ENCODE measurements around the gene ACKR3.

Gene ACKR3

DNA sequence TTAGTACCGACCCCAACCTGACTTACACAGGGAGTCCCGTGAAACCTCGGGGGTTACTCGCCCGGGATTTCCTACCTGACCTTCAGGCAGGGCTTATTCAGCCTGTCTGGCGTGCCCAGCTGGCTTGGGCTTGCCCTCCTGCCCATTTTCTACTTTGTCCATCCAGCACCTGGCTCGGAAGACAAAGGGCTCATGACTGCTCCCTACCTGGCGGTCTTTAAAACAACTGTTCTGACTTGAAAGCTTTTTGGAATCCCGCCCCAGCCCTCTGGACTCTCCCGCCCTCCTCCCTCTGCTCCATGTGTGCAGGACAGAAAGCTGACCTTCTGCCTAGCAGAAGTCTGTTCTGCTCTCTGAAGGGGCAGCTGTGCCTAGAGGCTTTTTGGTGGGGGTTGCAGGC is 43.1 kb downstream of the ACKR3 start:
- DNase-seq = no peak

DNA sequence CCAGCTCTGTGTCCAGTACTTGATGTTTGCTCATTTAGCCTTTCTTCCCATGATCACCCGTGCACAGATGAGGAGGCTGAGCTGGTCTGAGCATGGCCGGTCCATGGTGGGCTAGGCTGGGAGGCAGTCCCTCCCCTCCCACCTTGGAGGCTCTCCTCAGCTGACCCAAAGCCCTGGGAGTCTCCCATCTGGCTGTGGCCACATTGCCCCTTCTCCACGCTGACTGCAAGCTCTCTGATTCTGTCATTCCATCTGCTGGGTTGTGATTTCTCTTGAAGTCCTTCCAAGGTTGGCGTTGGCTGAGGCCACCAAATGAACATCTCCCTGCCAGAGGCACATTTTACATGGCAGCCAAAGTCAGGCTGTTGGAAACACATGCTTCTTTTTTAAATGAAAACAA is 44.0 kb downstream of the ACKR3 start:
- DNase-seq = no peak

DNA sequence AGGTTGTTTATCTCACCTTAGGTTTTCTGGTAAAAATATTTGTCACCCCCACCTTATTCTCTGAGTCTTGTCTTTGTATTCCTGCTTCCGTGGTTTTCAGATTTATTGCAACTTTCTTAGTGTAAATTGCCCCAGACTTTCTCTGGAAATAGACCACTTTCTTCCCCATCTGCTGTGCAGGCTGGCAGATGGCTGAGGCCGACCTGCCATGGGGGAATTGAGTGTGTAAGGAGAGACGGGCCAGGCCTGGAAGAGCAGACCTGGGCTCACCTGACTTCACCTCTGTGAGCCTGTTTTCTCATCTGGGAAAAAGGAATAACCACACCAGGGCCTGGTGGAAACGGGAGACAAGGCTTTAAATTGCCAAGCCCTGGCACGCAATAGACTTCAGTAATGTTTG is 44.9 kb downstream of the ACKR3 start:
- no peak for DNase-seq

DNA sequence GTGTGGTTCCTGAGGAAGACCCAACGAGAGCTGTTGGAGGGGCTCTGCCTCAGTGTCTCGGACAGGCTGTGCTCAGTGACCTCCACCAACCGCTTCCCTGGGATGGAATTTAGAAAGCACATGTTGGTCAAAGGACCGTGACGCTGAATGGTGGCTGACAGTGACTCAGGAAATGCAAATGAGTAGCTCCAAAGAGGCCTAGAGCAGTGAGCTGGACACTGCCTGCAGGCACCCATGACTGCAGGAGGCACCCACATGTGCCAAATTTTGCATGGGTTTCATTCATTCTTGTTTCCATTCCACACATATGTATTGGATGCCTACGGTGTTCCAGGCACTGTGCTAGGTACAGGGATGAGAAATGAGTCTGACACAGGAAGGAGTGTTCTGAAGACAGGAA is 46.4 kb downstream of the ACKR3 start:
- DNase-seq = no peak

DNA sequence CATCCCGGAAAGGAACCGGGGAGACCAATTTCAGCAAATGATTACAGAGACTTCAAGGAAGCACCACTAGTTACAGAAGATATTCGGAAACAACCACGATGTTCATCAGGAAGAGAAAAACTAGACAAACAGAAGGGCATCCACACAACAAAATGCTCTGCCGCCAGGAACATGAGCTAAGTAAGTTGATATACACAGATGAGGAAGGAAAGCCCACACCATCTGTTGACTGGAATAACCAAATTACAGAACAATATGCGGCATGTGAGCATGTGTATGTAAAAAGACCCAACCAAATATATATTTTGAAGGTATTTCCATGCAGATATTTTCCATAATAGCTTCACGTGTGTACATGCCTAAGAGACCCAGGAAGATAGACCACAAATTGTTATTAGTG is 47.0 kb downstream of the ACKR3 start:
- no peak for DNase-seq

DNA sequence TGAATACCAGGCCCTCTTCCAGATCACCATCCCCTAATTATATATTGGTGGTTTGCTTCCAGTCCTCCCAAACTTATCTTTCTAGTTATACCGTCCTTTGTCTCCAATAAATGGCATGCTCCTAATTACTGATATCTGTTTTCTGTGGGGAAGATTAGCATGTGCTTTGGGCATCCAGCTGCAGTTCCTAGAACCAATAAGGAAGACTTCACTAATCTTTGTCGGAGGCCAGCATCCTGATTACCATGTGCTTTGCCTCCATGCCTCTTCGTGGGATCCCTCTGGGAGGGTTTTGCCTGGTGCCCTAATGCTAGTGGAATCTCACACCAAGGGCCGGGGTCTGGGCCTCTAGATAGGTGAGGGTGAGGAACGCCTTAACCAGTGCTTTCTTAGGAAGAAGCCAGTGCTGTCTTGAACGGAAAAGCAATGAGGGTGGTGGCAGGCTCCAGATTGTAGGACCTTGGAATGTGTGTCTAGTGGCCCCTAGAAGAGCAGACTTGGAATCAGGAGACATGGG is 47.7 kb downstream of the ACKR3 start:
- no peak for DNase-seq

DNA sequence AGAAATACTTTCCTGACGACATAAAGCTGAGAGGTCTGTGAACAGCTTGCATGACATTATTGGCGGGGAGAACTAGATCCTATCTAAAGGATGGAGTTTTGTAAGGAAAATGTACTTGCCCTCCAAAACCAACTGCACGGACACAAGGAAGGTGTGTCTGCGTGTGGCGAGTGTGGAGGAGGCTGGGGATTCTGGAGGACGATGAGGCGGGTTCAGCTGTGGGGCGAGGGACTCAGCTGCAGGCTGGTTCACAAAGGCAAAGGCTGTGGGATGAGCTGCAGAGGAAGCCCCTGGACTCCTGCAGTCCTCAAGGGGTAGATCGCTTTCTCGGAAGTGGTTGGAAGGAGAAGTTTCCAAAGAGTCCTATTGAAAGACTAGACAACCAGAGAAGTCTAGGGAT is 48.2 kb downstream of the ACKR3 start:
- DNase-seq = no peak

DNA sequence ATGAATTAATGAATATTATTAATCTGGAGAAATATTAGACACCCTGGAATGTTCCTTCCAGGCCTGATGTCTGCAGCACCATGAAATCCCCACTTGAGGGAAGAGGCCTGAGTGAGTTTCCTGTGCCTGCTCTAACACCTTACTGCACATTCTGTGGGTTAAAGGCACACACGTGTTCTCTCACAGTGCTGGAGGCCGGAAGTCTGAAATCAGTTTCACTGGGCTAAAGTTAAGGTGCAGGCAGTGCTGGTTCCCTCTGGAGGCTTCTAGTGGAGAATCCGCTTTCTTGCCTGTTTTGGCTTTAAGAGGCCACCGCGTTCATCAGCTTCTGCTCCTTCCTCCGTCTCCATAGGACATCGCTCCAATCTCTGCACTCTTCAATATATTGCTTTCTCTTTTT is 48.7 kb downstream of the ACKR3 start:
- DNase-seq = no peak

DNA sequence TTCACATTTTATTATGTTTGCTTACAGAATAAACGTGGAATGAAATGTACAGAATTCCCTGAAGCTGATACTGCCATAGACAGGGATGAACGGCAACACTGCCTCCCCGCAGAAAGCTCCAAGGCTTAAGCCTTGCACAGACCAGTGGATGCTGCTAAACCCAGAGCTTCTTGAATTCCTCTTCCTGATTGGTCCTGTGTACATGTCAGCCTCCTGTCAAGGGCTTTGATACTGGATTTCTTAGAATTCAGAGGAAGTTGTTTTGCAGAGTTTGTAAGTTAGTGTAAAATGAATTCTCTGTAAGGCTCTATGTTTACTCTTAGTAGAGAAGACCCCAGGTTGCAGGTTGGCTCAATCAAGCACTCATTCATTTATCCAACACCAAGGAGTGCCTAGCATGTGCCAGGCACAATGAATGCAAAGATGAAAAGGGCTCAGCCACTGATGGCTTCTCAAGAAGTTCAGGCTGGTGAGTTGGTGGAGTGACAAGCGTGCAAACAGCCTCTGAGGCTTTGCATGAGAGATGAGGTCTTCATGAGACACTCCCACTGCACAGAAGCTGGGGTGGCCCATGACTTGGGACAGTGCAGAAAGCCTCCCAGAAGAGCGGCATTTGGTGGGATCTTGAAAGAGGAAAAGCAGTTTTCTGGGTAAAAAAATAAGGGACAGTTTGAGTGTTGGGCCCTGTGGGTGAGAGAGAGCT is 50.4 kb downstream of the ACKR3 start:
- DNase-seq = no peak

DNA sequence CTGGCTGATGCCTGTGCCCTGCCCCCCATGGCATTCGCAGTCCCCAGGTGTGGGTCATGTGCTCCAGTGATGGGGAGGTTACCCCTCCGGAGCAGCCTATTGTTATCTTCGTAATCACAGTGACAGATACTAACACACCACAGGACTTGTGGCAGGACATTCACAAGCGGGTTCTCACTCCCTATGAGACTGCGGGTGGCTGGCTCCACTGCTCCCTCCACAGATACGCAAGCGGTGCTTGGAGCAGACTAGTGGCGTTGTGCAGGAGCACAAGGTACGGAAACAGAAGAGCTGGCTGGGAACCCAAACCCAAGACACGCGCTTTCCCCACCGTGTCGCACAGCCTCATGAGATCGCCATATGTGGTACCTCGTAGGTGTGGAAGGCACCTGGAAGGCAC is 52.2 kb downstream of the ACKR3 start:
- no peak for DNase-seq

DNA sequence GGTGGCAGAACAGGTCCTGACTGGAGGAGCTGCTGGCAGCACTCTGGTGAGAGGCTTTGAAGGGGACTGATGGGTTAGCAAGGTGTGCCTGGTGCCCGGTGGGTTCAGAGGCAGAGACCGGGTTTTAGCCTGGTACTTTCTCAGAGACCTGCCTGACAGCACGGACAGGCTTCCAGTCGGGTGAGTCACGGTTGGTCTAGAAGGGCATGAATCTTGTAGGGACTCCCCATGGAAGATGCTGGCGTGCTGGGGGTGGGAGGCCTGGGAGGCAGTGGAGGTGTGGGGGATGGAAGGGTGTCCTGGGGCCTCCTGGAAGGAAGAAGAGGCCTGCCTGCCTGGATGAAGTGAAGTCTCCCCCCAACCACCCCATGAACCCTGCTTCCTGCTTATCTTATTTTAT is 52.6 kb downstream of the ACKR3 start:
- no peak for DNase-seq

DNA sequence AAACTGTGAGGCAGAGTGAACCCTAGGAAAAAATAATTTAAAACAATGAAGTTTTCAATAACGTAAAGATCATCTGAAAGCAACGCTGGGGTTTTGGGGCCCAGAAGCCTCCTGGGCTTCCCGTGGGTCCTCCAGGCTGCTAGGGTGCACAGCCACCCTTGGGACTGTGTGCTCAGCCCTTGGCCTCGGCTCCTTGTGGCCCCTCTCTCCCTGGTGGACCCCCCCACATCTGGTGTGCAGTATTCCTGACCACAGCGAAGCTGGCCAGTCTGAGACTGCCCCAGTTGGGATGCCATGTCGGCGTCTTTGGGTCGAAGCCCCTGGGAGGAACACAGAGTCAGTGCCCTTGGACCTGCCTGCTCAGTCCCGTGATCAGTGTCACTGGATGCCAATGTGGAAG is 53.0 kb downstream of the ACKR3 start:
- no peak for DNase-seq

DNA sequence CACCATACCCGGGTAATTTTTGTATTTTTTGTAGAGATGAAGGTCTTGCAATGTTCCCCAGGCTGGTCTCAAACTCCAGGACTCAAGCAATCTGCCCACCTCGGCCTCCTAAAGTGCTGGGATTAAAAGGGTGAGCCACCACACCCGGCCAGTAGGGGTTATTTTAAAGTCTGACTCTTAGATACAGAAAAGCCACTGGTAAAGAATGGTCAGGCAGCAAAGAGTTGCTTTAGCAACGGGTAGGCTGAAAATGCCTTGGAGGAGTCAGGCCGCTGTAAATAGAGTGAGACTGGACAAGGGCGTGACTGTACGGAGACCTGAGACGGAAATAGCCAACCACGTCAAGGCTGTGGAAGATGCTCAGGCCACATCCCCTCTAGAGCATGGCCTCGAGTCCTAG is 54.2 kb downstream of the ACKR3 start:
- no peak for DNase-seq

DNA sequence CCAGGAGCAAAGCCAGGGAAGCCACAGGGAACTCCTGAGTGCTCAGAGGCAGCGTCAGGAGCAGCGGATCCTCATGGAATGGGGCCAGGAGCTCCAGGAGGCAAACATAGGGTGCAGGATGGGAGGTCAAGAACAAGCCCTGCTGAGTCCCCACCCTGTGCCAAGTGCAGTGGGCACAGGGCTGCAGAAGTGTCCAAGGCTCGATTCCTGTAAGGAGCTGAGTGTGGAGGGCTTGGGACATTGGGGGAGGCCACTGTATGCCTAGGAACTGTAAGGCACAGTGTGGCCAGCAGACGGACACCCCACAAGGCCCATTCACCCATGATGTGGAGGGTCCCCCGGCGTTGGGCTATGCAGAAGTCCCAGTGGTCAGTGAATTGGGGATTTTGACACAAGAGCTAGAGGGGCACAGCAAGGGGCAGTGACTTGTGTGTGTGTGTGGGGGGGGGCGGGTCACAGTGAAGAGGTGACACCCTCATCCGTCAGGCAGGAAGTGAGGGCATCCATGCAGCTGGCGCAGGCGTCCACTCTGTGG is 55.6 kb downstream of the ACKR3 start:
- no peak for DNase-seq

DNA sequence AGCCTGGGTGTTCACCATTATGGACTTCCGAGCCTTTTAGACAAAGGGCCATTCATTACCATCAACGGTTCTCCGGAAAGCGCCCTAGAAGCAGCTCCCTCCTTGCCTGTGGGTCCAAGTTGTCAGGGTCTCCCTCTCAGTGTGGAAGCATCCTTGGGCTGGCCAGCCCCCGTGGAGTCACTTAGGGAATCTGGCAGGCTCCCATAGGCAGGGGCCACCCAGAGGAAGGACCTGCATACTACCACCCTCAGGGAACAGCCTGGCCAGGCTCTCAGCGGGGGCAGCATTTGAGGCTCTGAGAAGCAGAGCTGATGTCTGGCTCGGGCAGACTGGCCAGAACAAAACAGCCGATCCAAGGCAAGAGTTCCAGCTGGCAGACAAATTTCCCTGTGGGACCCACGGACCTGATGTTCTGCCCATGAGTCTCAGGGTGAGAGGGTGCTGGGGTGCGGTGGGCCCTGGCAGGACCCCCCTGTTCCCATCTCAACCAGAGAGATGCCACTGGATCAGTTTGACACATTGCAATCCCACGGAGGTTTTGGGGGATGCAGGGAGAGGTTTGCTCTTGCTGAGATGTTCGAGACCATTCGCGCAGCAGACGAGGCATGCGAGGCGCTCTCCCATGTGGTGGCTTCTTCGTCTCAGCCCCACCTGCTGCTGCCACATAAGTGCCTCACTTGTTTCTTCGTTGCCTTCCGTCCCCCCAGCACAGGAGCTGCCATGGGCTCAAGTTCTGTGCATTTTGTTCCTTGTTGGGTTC is 56.9 kb downstream of the ACKR3 start:
- DNase-seq = no peak

DNA sequence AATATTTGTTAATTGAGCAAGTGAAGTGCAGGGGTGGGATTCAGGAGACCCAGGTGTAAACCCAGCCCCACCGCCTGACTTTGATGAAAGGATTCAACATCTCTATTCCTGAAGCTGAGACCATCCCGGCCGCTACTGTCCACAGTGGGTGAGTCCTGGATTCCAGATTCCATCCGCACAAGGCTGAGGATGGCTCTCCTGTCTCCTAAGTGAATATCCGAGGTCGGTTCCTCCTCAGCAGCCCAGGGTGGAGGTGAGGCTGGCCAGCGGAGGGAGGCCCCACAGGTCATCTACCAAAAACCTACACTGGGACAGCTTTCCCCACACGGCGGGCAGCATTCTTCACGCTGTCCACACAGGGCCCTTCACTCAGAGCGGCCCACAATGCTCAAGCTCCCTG is 57.6 kb downstream of the ACKR3 start:
- no peak for DNase-seq

DNA sequence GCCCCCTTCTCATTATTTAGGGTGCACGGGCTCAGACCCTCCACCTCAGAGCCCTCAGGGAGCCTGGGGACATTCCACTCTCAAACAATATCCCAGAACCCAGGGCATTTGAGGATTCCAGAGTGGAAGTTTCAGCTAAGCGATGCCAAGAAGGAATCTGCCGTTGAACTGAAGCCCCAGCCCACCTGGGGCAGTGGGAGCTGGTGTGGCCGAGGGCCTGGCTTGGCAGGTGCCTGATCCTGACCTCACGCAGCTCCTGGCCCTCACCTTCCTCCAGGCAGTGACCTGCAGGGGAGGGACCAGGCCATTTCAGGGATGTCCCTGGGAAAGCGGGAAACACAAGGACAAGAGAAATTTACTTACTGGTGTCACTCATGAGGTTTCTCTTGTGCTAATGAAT is 58.2 kb downstream of the ACKR3 start:
- no peak for DNase-seq

DNA sequence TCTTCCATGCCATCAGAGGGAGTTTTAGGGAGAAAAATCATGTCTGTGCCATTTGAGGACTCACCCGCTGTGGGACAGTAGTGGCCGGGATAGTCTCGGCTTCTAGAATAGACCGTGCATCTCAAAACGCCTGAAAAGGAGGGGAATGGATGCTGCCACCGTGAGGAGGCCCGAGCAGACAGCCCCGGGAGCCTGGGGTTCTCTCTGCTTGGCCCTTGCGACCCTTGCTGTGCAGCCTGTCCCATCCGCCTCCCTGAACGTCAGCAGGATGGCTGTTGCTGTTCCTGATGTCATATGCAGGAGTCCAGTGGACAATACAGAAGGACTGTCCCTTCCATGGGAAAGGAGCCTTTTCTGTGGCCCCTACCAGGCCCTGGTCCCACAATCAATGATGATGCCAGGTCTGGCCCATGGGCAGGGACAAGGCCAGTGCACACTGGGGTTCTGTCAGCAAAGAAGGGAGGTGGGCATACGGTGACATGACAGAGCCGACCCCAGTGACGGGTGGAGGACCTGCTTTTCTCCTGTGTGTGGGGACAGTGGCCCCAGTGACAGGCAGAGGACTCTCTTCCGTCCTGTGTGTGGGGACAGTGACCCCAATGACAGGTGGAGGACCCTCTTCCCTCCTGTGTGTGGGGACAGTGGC is 58.8 kb downstream of the ACKR3 start:
- DNase-seq = no peak

DNA sequence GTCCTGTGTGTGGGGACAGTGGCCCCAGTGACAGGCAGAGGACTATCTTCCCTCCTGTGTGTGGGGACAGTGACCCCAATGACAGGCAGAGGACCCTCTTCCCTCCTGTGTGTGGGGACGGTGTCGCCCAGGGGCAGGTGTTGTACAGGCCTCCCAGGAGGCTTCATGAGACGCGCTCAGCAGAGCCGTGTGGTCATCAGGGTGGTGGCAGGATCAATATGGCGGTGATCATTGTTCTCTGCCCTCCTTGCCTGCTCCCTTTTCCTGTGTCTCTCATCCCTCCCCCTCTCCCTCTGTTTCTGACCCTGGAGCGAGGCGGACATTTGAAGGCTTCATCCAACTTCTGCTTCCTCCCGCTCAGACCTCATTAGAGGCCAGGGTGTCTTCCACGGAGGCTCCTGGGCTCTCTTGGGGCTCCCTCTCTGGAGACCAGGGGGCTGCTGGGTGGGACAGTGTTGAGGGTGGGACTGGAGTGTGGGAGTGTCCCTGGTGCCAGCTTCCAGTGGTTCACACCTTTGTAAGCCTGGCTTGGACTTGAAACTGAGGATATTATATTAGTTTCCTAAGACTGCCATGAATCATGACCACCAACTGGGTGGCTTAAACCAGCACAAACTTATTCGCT is 59.5 kb downstream of the ACKR3 start:
- no peak for DNase-seq

DNA sequence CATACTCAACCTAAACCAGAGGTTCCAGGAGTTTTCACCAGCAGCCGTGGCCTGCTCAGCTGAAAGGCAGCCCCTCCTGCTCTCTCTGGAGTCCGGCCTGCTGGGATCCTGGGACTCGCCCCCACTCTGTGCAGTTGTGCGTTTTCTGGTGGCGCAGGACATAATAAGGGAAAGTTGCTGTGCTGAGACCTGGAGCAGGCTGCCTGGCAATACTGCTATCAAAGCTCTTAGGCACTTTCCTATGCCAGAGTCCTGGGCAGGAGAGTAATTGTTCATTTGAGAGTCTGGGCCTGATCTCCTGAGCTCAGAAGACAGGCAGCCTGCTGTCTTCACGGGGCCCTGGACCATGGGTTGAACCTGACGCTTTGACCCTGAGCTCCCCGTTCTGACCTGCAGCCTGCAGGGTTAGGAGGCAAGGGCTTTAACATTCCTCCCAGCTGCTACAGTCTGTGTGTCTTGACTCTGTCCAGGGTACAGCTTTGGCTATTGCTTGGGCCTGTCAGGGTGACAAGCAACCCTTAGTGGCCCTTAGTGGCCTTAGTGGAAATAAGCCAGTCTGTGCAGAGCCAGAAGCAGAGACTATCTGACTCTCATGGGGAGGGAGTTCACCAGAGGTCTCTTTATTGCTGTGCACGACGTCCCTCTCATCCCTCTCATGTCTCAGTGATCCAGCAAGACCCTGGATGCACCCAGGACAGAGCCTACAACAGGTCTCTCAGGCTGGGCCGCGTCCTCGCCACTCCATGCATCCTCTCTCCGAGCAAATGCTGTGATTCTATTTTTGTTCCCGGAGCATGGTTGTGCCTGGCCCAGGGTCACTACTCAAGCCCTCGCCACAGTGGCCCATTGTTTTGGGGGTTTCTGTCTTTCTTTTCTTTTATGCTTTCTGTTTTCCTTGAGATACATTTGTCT is 60.6 kb downstream of the ACKR3 start:
- no peak for DNase-seq

DNA sequence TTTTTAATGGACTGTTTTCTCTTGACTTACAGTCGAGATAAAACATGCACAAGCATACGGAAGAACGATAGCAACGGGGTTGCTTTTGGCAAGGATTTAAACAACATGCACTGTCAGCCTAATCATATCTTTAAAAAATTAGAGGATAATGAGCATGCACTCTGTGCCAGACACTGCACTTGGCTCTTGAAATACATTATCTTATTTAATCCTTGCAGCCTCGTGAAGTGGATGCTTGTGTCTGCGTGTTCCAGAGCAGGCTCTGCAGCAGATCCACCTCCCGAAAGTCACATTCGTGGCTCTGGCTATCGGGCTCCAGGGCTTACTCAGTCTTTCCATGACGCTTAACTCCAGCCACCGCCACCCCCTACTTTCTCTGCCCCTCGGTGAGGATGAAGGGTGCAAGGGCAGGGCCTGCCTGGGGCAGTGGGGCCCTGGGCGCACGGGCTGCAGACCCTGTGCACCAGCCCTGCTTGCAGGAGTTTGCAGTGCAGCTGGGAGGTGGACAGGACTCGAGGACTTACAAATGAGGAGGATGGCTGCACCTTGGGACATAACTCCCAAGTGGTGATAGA is 61.7 kb downstream of the ACKR3 start:
- DNase-seq = no peak

DNA sequence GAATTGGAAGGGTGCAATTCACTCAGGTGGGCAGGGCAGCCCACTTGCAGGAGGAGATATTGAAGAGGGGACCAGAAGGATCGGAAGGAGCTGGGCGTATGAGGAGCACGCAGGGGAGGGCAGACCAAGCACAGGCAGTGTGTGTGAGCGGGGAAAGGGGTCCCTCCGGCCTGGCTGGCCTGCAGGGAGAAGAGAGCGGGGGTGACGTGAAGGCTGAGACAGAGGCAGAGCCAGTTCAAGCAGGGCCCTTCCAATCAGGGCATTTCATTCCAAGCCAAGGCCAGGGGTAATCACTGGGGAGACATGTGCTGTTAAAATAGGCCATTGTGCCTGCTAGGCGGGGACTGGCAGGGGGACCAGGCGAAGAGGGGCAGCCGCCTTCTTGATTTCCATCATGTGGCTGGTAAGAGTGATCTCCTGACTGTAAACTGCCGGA is 62.2 kb downstream of the ACKR3 start:
- DNase-seq = no peak
